ENCODE results near the gene CAPZB. TPM values are rescaled to one million over a fixed set of nuclear protein-coding genes. Genes with fewer than 3 reads are reported as not detected.

The CAPZB gene
- total and polyA plus RNA-seq, 2 donors (not counting 3 experiments of a cell fraction or from before 2014, with no cell fraction given), result 196 to 347 TPM

- TF ChIP-seq CTCF (IDR thresholded peaks at IDR 0.05; ENCODE audit: extremely low read depth in 1 of 2, insufficient read depth in 1 of 2, low read depth in 1 of 2, low read length in 2 of 2) (no peak), EZH2 (IDR thresholded peaks at IDR 0.05; ENCODE audit: borderline replicate concordance, low read depth, low read length, severe bottlenecking) (no peak), MAX (IDR thresholded peaks at IDR 0.05; ENCODE audit: insufficient read depth, insufficient read length) (no peak), POLR2A (IDR thresholded peaks at IDR 0.05; ENCODE audit: low read depth, low read length) (no peak), MYC (IDR thresholded peaks at IDR 0.05; ENCODE audit: low read depth, low read length) (no peak), POLR2AphosphoS5 (IDR thresholded peaks at IDR 0.05; ENCODE audit: insufficient read depth, low read depth, low read length) (no peak), GATA2 (IDR thresholded peaks at IDR 0.05; ENCODE audit: insufficient read depth, insufficient read length, low read depth, low read length) (no peak), JUN (IDR thresholded peaks at IDR 0.05; ENCODE audit: borderline replicate concordance, insufficient read depth, insufficient read length, low read depth) (no peak), FOS (IDR thresholded peaks at IDR 0.05; ENCODE audit: borderline replicate concordance, insufficient read depth, low read length) (no peak)
- H3K9me1 ChIP-seq (replicated peaks; ENCODE audit: control insufficient read depth, extremely low read depth, insufficient read depth, low read length), result no peaks in the 10 kb centered on the region
- H3K79me2 ChIP-seq (ENCODE audit: control insufficient read depth, insufficient read depth, low read length), result peaks cover 96% of the 10 kb centered on the region
- H3K27me3 ChIP-seq (ENCODE audit: control insufficient read depth in 2 of 2, insufficient read depth in 2 of 2, low read length in 2 of 2), result no peaks in the 10 kb centered on the region
- H3K9me3 ChIP-seq (replicated peaks; ENCODE audit: control insufficient read depth, insufficient read depth, low read length), result no peaks in the 10 kb centered on the region
- CTCF ChIA-PET, result interaction anchor here (1.1 kb wide), 1 partner anchor 10 kb away, joined by 3 read pairs; no protein-coding TSS in a partner anchor
- DNase-seq (ENCODE audit: low read depth, low spot score), result no peak
- no peaks in the 10 kb centered on the region for H3K36me3 ChIP-seq (ENCODE audit: control insufficient read depth in 2 of 2, extremely low read depth in 1 of 2, insufficient read depth in 2 of 2, low read length in 2 of 2)
- intact Hi-C loops (cut with micrococcal nuclease) (no loop called here), dilution Hi-C loops (cut with MboI; ENCODE audit: extremely low pct_ligation_motif_present, low sequenced_read_pairs) (no loop called here)
- no TSS peak for BruUV-seq (replicated peaks)
- peaks cover 11% of the 10 kb centered on the region for H4K20me1 ChIP-seq (replicated peaks; ENCODE audit: control insufficient read depth, extremely low read depth, insufficient read depth, low read length)
- no peak overlapping the region for H3K27ac ChIP-seq (ENCODE audit: insufficient read depth, low read depth, low read length)
- peaks cover 68% of the 10 kb centered on the region for H3K4me1 ChIP-seq (ENCODE audit: control insufficient read depth, extremely low read depth, insufficient read depth, low read length)
- no peak overlapping the region for H3K4me2 ChIP-seq (ENCODE audit: insufficient read depth, low read length)
- no peak overlapping the region for H3K9ac ChIP-seq (replicated peaks; ENCODE audit: extremely low read depth, insufficient read depth, low read length)
- no peak overlapping the region for H2AFZ ChIP-seq (ENCODE audit: low read depth, low read length)
- POLR2A ChIA-PET, result no interaction called here
- no peak overlapping the region for H3K4me3 ChIP-seq (replicated peaks in 1 of 3; ENCODE audit: insufficient read depth in 1 of 3, low read depth in 1 of 3, low read length in 3 of 3)
- no peak for FAIRE-seq
These were observed 5.1 kb downstream of the CAPZB start for GRCh38 chr1:19480282-19480681.
